Daoy (cell line): ENCODE measurements around the gene SPATA45. TPM values are rescaled to one million over a fixed set of nuclear protein-coding genes. Genes with fewer than 3 reads are reported as not detected.

ENCODE experiments used
- DNase-seq: peaks from one replicate; pipeline ENCODE4 v3.0.0-alpha.2; 2015; ENCODE audit warnings: low read depth
- total RNA-seq: library from RNA; depleted of rRNA; stranded (reverse); fragments of >200 nt; shearing (Covaris generic); gene quantifications from 2 replicates; pipeline ENCODE4 v1.2.3, GENCODE V29; 2014

SPATA45 gene
- total RNA-seq, 1 experiment from 2014 or later = not detected

- no peak for DNase-seq
Measured at GRCh38 chr1:212828395-212828794, 19.1 kb downstream of the SPATA45 start.

GRCh38 chr1:212827831-212828278 lies 19.6 kb downstream of the SPATA45 start:
- DNase-seq = no peak

- DNase-seq = no peak
Measured at GRCh38 chr1:212827171-212827776, 20.2 kb downstream of the SPATA45 start.

- DNase-seq = no peak
Measured at GRCh38 chr1:212825798-212826452, 21.5 kb downstream of the SPATA45 start.

- DNase-seq = no peak
Measured at GRCh38 chr1:212824201-212824600, 23.2 kb downstream of the SPATA45 start.

- DNase-seq = no peak
Measured at GRCh38 chr1:212822956-212823355, 24.5 kb downstream of the SPATA45 start.

- DNase-seq = no peak
Measured at GRCh38 chr1:212820969-212821368, 26.5 kb downstream of the SPATA45 start.

GRCh38 chr1:212819726-212820125 lies 27.7 kb downstream of the SPATA45 start:
- no peak for DNase-seq

- no peak for DNase-seq
Measured at GRCh38 chr1:212816567-212817278, 30.7 kb downstream of the SPATA45 start.

GRCh38 chr1:212814537-212815334 lies 32.7 kb downstream of the SPATA45 start:
- no peak for DNase-seq

- no peak for DNase-seq
Measured at GRCh38 chr1:212805767-212806166, 41.7 kb downstream of the SPATA45 start.

GRCh38 chr1:212797681-212798080 lies 49.8 kb downstream of the SPATA45 start:
- no peak for DNase-seq

GRCh38 chr1:212794561-212795014 lies 52.9 kb downstream of the SPATA45 start:
- DNase-seq = no peak

- no peak for DNase-seq
Measured at GRCh38 chr1:212792396-212792908, 55.0 kb downstream of the SPATA45 start.

- DNase-seq = peak; percentile 95
Measured at GRCh38 chr1:212791676-212792395, 55.6 kb downstream of the SPATA45 start, which contains the start of the genes NSL1 and TATDN3. Gene NSL1, minus strand, starts transcription at chr1:212791777. Its CDS starts 14 bp downstream, at chr1:212791763. Gene TATDN3, plus strand, starts transcription at chr1:212791894. Its CDS starts 28 bp downstream, at chr1:212791922.

- DNase-seq = no peak
Measured at GRCh38 chr1:212791261-212791675, 56.2 kb downstream of the SPATA45 start.

GRCh38 chr1:212785871-212786270 lies 61.6 kb downstream of the SPATA45 start:
- no peak for DNase-seq

- DNase-seq = no peak
Measured at GRCh38 chr1:212783976-212784375, 63.5 kb downstream of the SPATA45 start.

- DNase-seq = peak; percentile 28
Measured at GRCh38 chr1:212782422-212783154, 64.9 kb downstream of the SPATA45 start.

GRCh38 chr1:212781225-212781624 lies 66.2 kb downstream of the SPATA45 start:
- no peak for DNase-seq
